ENCODE measurements around the gene COG8.

COG8 gene

GRCh38 chr16:69283851-69284250 lies 55.5 kb downstream of the COG8 start:
- DNase-seq, result no peak

GRCh38 chr16:69277413-69277812 lies 62.0 kb downstream of the COG8 start:
- DNase-seq, result no peak

Data from NCI-H526 (cell line).